NB4 (cell line): ENCODE measurements around the gene IZUMO4.
A peak's percentile ranks its signal among the peaks of the same experiment; 100 is the strongest.

Experiments
- DNase-seq: peaks from one replicate; pipeline ENCODE4 v3.0.0; 2010; ENCODE audit warnings: low read depth
- H3K4me3 ChIP-seq: one replicate; pipeline ENCODE4 v1.5.1; 2011; ENCODE audit warnings: mild to moderate bottlenecking, low read depth, low read length, moderate library complexity
- CTCF ChIP-seq: IDR thresholded peaks from one replicate; pipeline ENCODE4 v1.5.1; 2012; ENCODE audit warnings: low read depth, low read length
- MYC ChIP-seq: IDR thresholded peaks from 2 replicates; pipeline ENCODE4 v1.6.1; 2011; ENCODE audit warnings: low read depth, low read length
- POLR2A ChIP-seq: IDR thresholded peaks from 2 replicates; pipeline ENCODE4 v1.6.1; 2011; ENCODE audit warnings: mild to moderate bottlenecking; ENCODE audit not compliant: insufficient read length; ENCODE audit errors: extremely low read depth
- TF ChIP-seq, protein P1 (sequence below): IDR thresholded peaks from 2 replicates; pipeline ENCODE4 v1.6.1; 2011; ENCODE audit warnings: low read depth, low read length

Gene IZUMO4

GRCh38 chr19:2112516-2113320 lies 16.0 kb downstream of the IZUMO4 start:
- no peak for DNase-seq
- no peak for TF ChIP-seq MYC
- TF ChIP-seq, protein P1, sequence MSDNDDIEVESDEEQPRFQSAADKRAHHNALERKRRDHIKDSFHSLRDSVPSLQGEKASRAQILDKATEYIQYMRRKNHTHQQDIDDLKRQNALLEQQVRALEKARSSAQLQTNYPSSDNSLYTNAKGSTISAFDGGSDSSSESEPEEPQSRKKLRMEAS = no peak
- no peak overlapping the region for H3K4me3 ChIP-seq

DNA sequence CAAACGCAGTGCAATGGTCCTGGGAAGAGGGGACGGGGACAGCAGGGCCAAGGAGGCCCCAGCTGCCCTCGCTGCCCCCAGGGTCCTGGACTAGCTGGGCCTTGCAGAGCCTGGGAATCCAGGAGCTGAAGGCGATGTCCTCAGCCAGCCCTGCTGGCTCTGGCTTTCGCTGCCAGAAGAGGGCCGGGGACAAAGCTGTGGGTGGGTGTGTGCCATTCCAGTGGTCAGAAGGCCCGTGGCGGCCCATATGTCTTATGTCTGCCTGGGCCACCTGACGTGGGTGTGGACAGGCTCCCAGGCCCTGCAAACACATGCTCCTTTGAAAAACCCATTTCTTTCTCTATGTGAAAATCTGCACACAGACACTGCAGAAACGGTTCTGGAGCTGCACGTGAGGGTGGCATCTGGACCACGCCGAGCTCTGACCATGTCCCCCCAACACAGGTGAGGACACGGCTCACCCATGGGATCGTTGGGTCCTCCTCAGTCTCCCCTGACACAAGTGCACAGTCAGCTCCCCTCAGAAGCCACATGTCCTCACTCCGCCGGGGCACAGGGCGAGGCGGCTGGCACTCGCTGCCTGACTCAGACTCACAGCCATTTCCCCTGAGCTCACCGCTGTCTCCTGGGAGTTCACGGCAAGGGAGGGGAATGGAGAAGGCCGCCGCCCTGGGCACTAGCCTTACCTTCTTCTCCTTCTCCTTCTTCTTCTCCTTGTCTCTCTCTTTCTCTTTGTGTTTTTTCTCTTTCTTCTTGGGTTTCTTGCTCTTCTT lies 16.9 kb downstream of the IZUMO4 start:
- TF ChIP-seq POLR2A (no peak), MYC (no peak), CTCF (no peak)
- TF ChIP-seq, protein P1 = no peak
- no peak overlapping the region for H3K4me3 ChIP-seq
- DNase-seq = peak; percentile 60

DNA sequence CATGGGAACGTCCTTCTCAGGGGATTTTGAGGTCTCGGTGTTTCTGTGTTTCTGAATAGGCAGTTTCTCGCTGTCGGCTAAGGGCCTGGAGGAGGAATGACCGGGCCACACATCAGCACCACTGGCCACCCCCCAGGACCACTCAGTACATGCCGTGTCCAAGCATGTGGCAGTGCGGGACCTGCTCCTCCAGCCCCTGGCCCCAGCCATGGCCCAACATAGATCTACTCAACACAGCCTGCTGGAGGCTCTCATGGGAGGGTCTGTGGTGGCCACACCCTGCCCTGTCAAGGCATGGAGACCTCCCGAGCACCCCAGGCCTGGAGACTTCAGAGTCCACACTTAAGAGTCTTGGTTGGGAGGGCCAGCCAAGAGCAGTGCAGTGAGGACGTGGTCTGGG lies 17.5 kb downstream of the IZUMO4 start:
- DNase-seq = no peak
- TF ChIP-seq CTCF = no peak
- TF ChIP-seq, protein P1 = no peak
- no peak for TF ChIP-seq POLR2A
- TF ChIP-seq MYC = no peak
- H3K4me3 ChIP-seq = no peak overlapping the region

DNA sequence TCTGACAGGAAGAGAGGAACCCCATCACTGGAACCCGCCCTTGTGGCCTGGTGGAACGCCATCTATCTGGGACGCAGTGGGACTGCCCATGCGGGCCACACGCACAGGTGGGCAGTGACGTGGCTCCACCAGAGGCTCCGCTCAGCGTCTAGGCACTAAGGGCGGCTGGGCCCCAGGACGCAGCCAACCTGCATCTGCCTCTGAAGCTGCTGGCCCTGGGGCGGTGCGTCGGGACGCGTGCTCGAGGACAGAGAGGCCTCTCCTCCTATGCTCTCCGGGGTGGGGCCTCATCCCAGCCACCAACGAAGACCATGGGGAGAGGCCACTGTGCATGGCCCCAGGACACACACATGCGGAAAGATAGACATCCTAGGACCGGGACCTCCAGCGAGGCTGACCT lies 18.1 kb downstream of the IZUMO4 start:
- H3K4me3 ChIP-seq = no peak overlapping the region
- TF ChIP-seq MYC (no peak), CTCF (no peak), POLR2A (no peak)
- TF ChIP-seq, protein P1 = no peak
- no peak for DNase-seq

DNA sequence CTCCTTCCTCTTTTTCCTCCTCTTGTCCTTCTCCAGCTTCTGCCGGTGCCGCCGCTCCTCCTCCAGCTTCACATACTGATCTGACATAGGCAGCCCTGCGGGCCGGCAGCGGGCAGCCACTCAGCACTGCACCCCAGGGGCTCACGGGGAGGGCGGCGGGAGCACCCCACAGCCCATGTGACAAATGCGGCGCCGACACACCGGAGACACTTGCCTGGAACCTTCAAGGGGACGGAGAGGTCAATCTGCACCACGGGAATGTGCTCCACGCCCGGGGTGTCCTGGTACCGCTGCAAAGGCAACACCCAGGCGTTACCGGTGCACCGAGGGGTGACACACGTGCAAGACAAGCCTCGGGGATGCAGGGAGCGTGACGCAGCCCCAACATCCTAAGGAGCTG lies 18.6 kb downstream of the IZUMO4 start:
- H3K4me3 ChIP-seq = no peak overlapping the region
- DNase-seq = no peak
- TF ChIP-seq MYC = no peak
- TF ChIP-seq POLR2A = no peak
- TF ChIP-seq, protein P1 = no peak
- TF ChIP-seq CTCF = no peak

DNA sequence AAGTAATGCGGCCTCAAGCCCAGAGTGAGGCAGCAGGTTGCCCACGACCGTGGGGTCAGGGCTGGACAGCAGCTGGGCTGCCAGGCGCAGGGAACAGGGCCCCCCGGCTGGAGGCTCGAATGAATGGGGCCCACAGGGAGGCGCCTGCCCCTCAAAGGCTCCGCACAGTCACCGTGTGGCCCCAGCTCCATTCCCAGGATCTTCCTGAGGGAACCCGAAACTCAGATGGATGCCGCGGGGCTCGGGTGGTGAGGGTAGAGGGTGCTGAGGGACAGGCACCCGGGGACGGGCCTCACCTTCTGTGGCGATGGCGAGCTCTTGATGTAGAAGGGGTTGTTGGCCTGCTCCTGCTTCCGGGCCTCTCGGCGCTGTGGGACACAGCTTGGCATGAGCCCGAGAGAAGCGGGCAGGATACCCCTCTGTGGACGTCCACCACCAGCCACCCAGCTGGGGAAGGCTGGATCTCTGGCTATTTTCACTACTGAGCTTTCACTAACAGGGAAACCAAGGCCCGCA lies 19.3 kb downstream of the IZUMO4 start:
- no peak for DNase-seq
- no peak for TF ChIP-seq CTCF
- TF ChIP-seq, protein P1 = no peak
- no peak for TF ChIP-seq MYC
- no peak for TF ChIP-seq POLR2A
- H3K4me3 ChIP-seq = no peak overlapping the region
